IPS DF 4.7 (cell line): ENCODE data around the gene SET.
A peak's percentile ranks its signal among the peaks of the same experiment; 100 is the strongest.

Experiments used
- DNase-seq: peaks from one replicate; pipeline ENCODE4 v3.0.0-alpha.2; 2013; ENCODE audit warnings: low spot score; ENCODE audit errors: extremely low read depth

SET gene

GRCh38 chr9:128729302-128729701 lies 40.3 kb downstream of the SET start:
- DNase-seq = no peak

- no peak for DNase-seq
Measured at GRCh38 chr9:128729766-128730517, 40.9 kb downstream of the SET start.

- DNase-seq = no peak
Measured at GRCh38 chr9:128731093-128731492, 42.1 kb downstream of the SET start.

- no peak for DNase-seq
Measured at GRCh38 chr9:128731691-128732090, 42.7 kb downstream of the SET start.

- DNase-seq = no peak
Measured at GRCh38 chr9:128732576-128732975, 43.6 kb downstream of the SET start.

- peak; percentile 90 for DNase-seq
Measured at GRCh38 chr9:128733256-128733655, 44.2 kb downstream of the SET start.

- no peak for DNase-seq
Measured at GRCh38 chr9:128735373-128735772, 46.4 kb downstream of the SET start.

- no peak for DNase-seq
Measured at GRCh38 chr9:128742401-128742800, 53.4 kb downstream of the SET start.

GRCh38 chr9:128743421-128743820 lies 54.4 kb downstream of the SET start:
- no peak for DNase-seq
